HG03469 (cell line): ENCODE results near the gene BICDL2.
A peak's percentile ranks its signal among the peaks of the same experiment; 100 is the strongest.
"Not testable (repeated sequence)": the region's sequence is repeated elsewhere in the genome, so short reads cannot be mapped to it uniquely, and the experiment has no call there.

Experiments
- ATAC-seq: cut with Tn5 transposase; IDR thresholded peaks from one replicate; pipeline ENCODE4 v1.9.1; 2021; ENCODE audit warnings: mild to moderate bottlenecking, moderate library complexity, moderate number of reproducible peaks; ENCODE audit not compliant: unreplicated experiment

BICDL2 gene

DNA sequence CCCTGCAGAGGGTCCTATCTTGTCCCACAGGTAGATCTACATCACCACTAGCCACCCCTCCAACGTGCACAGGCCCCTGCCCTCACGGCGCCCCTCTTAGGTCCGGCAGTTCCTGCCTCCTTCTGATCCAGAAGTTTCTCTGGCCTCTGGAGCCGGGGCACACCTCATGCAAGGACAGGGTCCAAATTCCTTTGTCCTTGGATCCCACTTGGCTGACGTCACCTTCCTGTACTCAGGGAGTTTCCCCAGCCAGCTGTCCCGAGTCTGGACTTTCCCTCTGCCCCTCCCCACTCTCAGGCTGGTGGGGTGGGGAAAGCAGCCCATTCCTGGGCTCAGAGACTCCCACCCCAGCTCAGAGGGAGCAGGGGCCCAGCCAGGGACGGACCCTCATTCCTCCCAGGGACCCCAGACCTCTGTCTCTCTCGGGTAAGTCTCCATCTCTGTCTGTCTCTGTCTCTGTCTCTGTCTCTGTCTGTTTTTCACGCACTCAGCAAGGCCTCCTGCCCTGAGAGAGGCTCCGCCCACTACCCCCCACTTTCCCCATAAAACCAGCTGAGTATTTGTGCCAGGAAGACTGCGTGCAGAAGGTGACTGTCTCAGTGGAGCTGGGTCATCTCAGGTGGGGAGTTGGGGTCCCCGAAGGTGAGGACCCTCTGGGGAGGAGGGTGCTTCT is 28.5 kb upstream of the BICDL2 start, which contains the start of gene IL32:
TSS of gene IL32 (plus strand) at position 572 of the 673 bp plus-strand sequence. CDS start 172 bp downstream, outside the sequence.
- no peak for ATAC-seq

GRCh38 chr16:3063625-3064386 is 27.1 kb upstream of the BICDL2 start:
- ATAC-seq, result no peak

GRCh38 chr16:3062553-3062952 is 25.8 kb upstream of the BICDL2 start:
- no peak for ATAC-seq

GRCh38 chr16:3060339-3061127 is 23.8 kb upstream of the BICDL2 start:
- no peak for ATAC-seq

GRCh38 chr16:3059723-3060242 is 23.0 kb upstream of the BICDL2 start:
- no peak for ATAC-seq

GRCh38 chr16:3059041-3059722 is 22.4 kb upstream of the BICDL2 start:
- peak; percentile 49 for ATAC-seq

- no peak for ATAC-seq
These were observed 21.6 kb upstream of the BICDL2 start for GRCh38 chr16:3058139-3059030.

GRCh38 chr16:3057181-3058138 is 20.7 kb upstream of the BICDL2 start:
- no peak for ATAC-seq

- no peak for ATAC-seq
These were observed 19.8 kb upstream of the BICDL2 start for GRCh38 chr16:3056336-3057180.

DNA sequence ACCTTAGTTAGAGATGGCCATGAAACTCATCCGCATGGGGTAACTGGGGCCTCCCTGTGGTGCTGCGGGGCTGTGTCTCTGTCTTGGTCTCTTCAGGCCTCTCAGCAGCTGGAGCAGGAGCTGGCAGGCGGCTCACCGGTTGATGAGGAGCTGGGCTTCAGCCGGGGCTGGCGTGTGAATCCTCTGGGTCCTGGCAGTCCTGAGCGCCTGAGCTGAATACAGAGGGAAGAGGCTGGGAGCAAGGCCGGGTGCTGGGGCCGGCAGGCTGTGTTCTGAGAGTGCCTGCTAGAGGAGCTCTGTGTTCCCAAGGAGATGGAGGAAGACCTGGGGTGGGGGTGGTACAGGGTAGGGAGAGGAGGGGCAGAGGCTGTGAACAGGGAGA is 19.0 kb upstream of the BICDL2 start:
- ATAC-seq, result not testable (repeated sequence)

GRCh38 chr16:3054965-3055733 is 18.4 kb upstream of the BICDL2 start:
- ATAC-seq, result no peak

DNA sequence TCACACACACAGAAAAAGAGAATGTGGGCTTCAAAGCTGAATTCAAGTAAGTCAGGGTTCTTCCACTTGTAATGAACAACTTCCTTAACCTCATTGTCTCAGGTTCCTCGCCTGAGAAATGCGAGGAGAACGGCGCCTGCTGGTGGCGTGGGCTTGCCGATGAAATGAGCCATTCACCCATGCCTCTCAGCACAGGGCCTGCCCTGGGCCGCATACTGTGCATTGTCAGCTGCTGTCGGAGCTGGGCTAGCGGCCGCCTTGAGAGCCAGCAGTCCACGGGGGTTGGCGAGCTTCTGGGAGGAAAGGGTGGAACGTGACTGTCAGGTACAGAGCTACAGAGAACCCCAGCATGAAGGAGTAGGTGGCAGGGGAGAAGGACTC is 16.6 kb upstream of the BICDL2 start:
- not testable (repeated sequence) for ATAC-seq

GRCh38 chr16:3052571-3053329 is 16.0 kb upstream of the BICDL2 start:
- not testable (repeated sequence) for ATAC-seq

DNA sequence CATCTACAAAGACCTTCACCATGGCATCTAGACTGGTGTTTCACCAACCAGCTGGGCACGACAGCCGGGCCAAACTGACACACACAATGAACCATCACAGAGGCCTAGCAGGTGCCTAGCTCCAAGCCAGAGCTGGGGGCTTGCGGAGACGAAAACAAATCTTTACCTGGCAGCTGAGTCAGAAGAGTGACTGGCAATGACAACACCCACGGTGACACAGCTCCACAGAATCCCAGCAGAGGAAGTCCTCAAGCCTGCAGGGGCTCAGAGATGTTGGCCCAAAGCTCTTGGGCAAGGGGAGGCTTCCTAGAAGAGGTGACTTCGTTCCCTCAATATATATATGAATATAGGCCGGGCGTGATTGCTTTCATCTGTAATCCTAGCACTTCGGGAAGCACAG is 14.8 kb upstream of the BICDL2 start:
- no peak for ATAC-seq

- no peak for ATAC-seq
These were observed 14.3 kb upstream of the BICDL2 start for GRCh38 chr16:3051009-3051408.

GRCh38 chr16:3050487-3050886 is 13.7 kb upstream of the BICDL2 start:
- ATAC-seq, result no peak
